Astrocyte of the cerebellum (primary cell): Measurements from ENCODE around the gene OR52R1.

ENCODE experiments used
- DNase-seq: peaks from one replicate; pipeline ENCODE4 v3.0.0-alpha.2; 2011; ENCODE audit warnings: low read depth
- H3K4me3 ChIP-seq: 2 replicates; pipeline ENCODE4 v1.5.1; 2011; ENCODE audit warnings: mild to moderate bottlenecking, low read depth, low read length, moderate library complexity
- CTCF ChIP-seq: IDR thresholded peaks from 2 replicates; pipeline ENCODE4 v1.5.1; 2012; ENCODE audit warnings: low read length, low read depth, moderate library complexity, mild to moderate bottlenecking; ENCODE audit errors: missing control alignments
- in situ Hi-C: cut with HindIII; loops from 2 replicates; pipeline ENCODE4 v1.10.0; 2017; ENCODE audit warnings: low sequenced_read_pairs

The OR52R1 gene

DNA sequence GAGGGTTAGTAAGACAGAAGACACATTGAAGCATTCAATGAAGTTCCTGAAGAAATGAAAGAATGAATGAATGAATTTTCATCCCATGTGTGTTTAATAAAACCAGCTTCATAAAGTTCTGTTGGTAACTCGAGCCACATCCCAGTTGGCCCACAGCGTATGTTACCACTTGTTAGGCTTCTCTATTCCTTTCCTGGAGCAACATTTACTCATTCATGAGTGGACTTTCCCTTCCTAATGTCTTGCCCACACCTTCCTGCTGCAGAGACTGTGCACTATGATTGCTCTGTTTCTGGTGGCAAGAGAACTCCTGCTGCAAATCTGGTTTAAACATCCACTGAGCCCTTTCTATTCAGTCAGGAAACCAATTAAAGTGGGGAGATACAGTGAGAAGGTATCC is 7.0 kb downstream of the OR52R1 start:
- TF ChIP-seq CTCF, result no peak
- in situ Hi-C loops, result no loop called here
- DNase-seq, result no peak
- H3K4me3 ChIP-seq, result no peak overlapping the region

DNA sequence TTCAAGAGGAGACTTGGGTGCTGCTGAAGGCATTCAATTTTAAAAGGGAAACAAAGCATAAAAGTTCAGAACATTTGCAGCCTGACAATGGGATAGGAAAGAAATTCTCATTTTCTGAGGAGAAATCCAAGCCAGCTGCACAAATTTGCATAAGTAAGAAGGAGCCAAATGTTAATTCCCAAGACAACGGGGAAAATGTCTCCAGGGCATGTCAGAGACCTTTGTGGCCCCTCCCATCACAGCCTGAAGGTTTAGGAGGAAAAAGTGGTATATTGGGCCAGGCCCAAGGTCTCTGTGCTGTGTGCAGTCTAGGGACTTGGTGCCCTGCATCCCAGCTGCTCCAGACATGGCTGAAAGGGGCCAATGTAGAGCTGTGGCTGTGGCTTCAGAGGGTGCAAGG is 21.7 kb downstream of the OR52R1 start:
- DNase-seq, result no peak
- in situ Hi-C loops, result no loop called here
- no peak for TF ChIP-seq CTCF
- H3K4me3 ChIP-seq, result no peak overlapping the region

DNA sequence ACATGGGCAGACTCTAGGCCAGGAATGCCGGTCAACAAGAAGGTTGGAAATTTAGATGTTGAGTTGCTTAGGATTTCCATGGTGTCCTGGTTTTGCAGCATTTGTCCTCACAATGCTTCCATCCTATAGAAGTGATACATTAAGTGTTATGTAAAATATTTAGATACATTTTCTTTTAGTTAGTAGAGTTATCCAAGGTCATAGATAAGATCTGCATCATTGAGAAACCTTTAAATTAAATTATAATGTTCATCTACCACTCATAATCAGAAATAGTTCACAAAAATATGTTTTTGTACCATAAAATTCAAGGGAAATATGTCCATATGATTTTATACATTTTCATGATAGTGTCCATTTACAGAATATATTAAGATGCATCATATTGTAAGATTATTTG is 34.3 kb downstream of the OR52R1 start, which contains the start of gene OR51F1:
OR51F1 (minus strand) TSS at position 101 of the 400 bp plus-strand sequence; CDS start at position 101, 0 bp downstream.
- in situ Hi-C loops, result no loop called here
- TF ChIP-seq CTCF, result no peak
- no peak within 1 kb of the TSS for H3K4me3 ChIP-seq
- no peak for DNase-seq

GRCh38 chr11:4768094-4768493 is 36.1 kb downstream of the OR52R1 start:
- in situ Hi-C loops, result no loop called here
- no peak for DNase-seq
- TF ChIP-seq CTCF, result no peak
- H3K4me3 ChIP-seq, result no peak overlapping the region

- no peak overlapping the region for H3K4me3 ChIP-seq
- DNase-seq, result no peak
- TF ChIP-seq CTCF, result no peak
- in situ Hi-C loops, result no loop called here
These were observed 37.6 kb downstream of the OR52R1 start for GRCh38 chr11:4766420-4767043.

- in situ Hi-C loops, result no loop called here
- TF ChIP-seq CTCF, result no peak
- no peak for DNase-seq
- no peak overlapping the region for H3K4me3 ChIP-seq
These were observed 41.1 kb downstream of the OR52R1 start for GRCh38 chr11:4763096-4763495.
